GM21786 (cell line): Measurements from ENCODE around the gene REEP3.
A peak's percentile ranks its signal among the peaks of the same experiment; 100 is the strongest.
"Not testable (repeated sequence)": the region's sequence is repeated elsewhere in the genome, so short reads cannot be mapped to it uniquely, and the experiment has no call there.

ENCODE experiments used
- ATAC-seq: cut with Tn5 transposase; IDR thresholded peaks from one replicate; pipeline ENCODE4 v1.9.1; 2021; ENCODE audit not compliant: unreplicated experiment

The REEP3 gene, protein sequence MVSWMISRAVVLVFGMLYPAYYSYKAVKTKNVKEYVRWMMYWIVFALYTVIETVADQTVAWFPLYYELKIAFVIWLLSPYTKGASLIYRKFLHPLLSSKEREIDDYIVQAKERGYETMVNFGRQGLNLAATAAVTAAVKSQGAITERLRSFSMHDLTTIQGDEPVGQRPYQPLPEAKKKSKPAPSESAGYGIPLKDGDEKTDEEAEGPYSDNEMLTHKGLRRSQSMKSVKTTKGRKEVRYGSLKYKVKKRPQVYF

DNA sequence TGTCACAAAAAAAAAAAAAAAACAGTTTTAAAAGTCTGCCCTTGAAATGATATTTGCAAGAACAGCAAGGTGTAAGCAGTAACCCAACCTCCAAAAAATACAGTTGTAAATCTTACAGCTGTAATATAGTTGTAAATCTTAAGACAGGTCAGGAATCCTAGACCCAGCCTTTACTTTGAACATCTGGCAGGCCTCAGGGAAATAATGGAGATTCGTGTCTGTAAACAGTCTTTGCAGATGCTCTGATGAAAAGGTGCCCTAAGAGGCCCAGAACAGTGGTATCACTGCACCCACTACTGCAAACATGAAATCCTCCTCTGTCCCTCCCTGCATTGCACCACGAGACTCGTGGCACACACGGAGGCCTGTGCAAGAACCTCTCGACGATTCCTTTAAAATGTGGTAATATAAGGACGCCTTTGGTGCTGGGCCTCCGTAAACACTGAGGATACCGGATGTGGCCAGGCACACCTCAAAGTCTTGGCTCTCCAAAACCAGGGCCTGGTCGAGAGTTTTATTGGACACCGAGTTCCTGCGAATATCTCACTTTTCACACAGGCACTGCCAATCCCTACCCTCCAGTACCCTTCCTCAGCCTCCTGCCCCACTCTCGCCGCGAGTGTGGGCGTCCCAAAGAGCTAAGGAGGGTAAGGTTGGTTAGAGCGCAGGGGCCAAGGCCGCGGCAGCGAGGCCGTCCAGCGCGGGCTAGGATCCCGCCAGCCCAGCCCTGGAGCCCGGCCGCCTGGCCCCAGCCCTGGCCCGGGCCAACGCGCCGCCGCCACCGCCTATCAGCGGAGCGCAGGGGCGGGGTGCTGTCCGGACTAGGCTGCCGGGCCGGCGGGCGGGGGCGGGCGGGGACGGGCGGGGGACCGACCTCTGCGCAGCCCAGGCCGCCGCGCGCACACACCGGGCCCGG lies at the start of gene REEP3:
Gene REEP3, plus strand, starts transcription at position 902 of the 916 bp plus-strand sequence. CDS start 145 bp downstream, outside the sequence.
- peak; percentile 64 for ATAC-seq

DNA sequence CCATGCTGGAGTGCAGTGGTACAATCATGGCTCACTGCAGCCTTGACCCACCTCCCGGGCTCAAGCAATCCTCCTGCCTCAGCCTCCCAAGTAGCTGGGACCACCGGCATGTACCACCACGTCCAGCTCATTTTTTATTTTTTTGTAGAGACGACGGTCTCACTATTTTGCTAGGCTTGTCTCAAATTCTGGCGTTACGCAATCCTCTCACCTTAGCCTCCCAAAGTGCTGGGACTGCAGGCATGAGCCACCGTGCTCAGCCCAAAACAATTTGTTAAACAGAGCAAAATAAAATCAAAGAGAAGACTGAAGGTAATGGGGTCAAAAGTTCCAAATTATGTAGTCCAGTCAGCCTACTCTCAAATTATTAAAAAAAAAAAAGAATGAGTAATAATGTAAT lies 46.7 kb upstream of the REEP3 start:
- no peak for ATAC-seq

DNA sequence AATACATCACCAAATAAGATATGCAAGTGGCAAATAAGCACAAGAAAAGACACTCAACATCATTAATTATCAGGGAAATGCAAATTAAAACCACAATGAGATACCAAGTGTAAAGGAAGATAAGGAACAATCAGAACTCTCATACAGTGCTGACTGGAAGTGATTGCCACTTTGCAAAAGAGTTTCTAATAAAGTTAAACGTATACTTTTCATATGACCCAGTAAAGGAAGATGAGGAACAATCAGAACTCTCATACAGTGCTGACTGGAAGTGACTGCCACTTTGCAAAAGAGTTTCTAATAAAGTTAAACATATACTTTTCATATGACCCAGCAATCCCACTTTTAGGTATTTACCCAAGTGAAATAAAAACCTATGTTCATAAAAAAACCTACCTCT lies 43.3 kb upstream of the REEP3 start:
- no peak for ATAC-seq

DNA sequence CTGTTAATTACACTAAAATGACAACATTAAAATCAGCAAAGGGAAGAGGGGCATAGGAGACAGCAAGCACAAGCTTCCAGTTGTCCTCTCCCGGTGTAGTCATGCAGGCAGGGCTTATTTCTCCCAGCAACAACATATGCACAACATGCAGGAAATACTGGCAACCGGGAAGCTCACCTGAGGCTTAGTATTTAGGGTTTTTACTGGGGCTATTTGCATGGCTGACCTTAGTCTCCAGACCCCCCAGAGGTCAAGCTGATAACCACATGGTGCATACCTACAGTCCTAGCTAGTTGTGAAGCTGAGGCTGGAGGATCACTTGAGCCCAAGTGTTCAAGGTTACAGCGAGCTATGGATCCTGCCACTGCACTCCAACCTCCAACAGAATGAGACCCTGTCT lies 42.6 kb upstream of the REEP3 start:
- ATAC-seq, result no peak

DNA sequence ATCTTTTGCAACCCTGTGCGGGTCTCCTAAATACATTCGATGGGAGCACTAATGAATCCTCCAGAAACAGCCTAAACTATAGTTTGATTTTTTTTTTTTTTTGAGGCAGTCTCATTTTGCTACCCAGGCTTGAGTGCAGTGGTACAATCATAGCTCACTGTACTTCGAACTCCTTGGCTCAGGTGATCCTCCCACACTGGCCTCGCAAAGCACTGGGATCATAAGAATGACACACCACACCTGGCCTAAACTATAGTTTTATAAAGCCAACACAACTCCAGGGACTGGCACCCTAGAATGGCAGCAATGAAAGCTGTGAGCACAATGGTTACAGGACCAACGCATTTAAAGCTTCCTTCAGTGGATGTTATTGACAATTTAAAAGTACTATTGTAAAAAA lies 41.0 kb upstream of the REEP3 start:
- no peak for ATAC-seq

DNA sequence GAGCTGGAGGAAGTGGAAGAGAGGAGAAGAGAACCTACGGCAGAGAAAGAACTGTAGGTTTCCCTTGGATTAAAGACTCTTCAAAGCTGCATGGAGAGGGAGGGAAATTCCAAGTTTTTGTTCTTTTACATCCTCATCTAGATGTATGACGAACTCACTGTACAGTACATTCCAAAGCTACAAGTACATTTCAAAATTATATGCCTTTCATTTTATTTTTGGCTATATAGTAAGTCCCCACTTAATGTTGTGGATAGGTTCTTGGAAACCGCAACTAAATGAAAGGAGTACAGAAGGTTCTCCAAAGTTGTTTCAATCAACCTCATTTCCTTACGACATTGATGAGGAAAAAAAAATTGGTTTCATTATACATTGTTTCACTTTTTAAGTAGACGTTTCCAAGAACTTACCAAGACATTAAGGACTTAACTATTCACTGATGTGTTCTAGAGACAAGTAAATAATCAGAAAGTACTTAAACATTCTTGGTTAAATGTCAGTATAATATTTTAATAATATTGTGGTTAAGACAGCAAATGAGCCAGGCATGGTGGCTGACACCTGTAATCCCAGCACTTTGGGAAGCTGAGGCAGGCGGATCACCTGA lies 39.3 kb upstream of the REEP3 start:
- no peak for ATAC-seq

DNA sequence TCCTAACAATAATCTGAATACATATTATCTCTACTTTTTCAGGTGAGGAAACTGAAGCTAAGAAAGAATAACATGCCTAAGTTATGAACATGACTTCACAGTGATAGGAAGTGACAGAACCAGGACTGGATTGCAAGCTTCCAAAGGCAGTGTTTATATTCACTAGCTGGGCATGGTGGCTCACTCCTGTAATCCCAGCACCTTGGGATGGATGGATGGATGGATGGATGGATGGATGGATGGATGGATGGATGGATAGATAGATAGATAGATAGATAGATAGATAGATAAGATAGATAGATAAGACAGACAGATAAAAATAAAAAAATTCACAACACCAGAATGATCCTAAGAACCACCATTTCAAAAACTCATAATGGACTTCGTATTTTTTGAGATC lies 37.2 kb upstream of the REEP3 start:
- ATAC-seq, result no peak

DNA sequence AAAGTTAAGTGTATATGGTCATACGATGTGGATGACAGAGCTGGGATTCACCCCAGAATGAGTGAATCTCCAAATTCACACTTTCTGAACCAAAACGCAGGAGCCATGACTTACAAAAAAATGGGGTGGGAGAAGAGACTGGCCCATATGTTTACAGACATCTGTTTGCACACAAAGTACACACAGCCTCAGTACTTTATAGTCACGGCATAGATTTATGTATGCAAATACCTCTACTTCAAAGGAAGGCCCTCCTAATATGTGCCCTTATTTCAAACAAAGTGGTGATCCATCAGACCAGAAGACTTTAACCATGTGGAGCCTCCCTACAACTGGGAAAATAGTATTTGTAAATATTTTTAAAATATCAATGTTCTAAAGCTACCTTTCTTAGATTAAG lies 33.2 kb upstream of the REEP3 start:
- no peak for ATAC-seq

DNA sequence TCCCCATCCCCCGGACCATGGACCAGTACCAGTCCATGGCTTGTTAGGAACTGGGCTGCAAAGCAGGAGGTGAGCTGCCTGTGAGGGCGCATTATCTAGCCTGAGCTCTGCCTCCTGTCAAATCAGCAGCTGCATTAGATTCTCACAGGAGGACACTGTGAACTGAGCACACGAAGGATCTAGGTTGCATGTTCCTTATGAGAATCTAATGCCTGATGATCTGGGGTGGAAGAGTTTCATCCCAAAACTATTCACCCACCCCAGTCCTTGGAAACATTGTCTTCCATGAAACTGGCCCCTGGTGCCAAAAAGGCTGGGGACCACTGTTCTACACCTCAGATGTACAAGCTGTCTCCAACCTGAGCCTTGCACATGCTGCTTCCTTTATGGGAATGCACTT lies 31.4 kb upstream of the REEP3 start:
- ATAC-seq, result no peak

DNA sequence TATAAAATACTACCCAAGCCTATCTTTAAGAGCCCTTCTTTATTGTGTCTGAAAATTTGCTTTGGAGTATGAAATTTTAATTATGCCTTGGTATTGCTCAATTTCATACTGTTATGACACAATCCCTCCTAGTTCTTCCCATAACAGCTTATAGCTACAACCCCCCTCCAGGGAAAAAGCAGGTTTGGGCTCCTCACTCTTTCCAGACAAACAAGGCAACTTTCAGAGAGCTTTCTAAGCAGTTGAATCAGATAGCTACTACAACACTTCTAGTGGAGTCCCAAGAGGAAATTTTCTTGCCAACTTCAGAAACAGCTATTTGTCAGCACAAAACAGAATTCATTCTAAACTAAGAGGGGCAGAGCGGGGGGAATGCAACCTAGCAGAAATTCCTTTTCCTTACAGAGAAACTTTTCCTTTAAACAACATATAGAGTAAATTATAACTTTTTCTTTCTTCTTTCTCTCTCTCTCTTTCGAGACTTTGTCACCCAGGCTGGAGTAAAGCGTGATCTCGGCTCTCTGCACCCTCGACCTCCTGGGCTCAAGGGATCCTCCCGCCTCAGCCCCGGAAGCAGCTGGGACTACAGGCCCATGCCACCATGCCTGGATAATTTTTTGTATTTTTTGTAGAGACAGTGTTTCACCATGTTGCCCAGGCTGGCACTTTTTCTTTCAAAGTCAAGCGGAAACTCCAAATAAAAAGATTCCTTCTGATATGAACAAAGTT lies 29.4 kb upstream of the REEP3 start:
- no peak for ATAC-seq

DNA sequence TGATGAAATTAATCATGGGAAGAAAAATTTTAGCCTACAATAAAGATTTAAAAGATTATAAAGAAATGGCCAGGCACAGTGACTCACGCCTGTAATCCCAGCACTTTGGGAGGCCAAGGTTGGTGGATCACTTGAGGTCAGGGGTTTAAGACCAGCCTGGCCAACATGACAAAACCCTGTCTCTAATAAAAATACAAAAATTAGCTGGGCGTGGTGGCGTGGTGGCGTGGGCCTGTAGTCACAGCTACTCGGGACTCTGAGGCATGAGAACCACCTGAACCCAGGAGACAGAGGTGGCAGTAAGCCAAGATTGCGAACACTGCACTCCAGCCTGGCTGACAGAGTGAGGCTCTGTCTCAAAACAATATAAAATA lies 28.9 kb upstream of the REEP3 start:
- ATAC-seq, result not testable (repeated sequence)

DNA sequence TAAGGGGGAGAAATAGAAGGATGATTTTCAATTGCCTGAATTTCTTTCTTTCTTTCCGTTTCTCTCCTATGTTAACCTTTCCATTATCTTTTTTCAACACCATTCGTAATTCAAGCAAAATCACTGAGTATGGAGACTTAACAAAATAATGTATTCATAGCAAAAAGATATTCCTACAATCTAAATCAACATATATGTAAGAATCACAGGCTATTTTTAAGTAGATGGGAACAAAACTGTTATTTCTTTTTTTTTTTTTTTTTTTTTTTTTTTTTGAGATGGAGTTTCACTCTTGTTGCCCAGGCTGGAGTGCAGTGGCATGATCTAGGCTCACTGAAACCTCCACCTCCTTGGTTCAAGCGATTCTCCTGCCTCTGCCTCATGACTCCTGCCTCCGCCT lies 28.2 kb upstream of the REEP3 start:
- no peak for ATAC-seq

DNA sequence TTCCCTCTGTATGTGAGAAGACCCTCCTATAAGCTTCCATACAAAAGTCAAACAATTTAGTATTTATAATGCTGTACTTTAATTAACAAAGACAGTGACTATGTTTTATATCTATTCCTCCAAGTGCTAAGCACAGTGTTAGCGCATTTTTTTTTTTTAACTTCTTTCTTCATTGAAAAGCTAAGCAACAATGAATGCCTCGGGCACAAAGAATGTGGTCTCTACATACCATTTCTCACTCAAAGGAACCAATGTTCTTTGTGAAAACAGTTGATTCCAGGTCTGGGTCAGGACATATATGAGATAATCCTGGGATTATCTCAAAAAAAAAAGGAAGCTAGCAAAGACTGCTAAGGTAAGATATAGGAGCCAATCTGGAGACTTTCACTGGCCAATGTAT lies 26.2 kb upstream of the REEP3 start:
- no peak for ATAC-seq

DNA sequence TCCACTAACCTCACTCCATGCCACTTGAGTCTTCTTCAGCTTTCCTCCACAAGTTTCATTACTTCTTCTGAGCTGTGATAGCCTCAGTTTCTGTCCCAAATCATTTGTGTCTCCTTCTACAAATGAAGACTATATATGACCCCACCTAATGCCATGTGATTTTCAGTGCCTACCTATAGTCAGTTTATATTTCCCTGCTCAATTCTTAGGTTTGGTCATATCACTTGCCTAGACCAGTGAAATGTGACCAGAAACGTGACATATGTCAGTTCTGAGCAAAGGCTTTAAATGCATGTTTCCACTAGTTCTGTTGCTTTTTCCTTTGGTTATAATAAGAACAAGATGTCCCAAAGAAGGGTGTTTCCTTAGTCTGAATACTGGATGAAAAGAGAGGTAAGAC lies 24.6 kb upstream of the REEP3 start:
- no peak for ATAC-seq

DNA sequence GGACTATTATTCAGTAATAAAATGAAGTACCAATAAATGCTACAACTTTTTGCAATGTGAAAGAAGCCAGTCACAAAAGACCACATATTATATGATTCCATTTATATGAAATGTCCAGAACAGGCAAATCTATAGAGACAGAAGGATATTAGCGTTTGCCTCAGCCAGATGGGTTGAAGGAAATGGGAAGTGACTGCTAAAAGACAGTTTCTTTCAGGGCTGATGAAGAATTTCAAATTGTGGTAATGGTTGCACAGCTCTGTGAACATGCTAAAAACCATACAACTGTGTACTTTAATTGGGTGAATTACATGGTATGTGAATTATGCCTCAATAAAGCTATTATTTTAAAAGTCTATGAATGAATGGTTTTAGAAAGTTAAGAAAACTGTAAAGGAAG lies 23.9 kb upstream of the REEP3 start:
- no peak for ATAC-seq

DNA sequence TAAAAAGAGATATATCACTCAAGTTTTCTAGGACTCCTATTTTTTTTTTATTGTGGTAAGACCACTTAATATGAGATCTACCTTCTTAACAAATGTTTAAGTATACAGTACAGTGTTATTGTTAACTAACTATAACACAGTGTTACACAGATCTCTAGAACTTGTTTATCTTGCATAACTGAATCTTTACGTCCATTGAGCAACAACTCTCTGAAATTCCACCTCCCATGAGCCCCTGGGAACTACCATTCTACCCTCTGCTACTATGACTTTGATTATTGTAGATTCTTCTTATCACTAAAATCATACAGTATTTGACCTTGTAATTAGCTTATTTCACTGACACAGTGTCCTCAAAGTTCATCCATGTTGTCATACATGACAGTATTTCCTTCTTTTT lies 22.5 kb upstream of the REEP3 start:
- ATAC-seq, result no peak

DNA sequence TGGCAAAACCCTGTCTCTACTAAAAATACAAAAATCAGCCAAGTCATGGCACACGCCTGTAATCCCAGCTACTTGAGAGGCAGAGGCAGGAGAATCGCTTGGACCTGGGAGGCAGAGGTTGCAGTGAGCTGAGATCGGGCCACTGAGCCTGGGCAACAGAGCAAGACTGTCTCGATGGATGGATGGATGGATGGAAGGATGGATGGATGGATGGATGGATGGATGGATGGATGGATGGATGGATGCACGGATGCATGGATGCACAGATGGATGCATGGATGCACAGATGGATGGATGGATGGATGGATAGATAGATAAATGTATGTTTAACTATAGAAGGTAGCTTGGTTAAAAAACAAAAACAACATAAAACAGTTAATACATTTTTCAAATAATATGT lies 20.6 kb upstream of the REEP3 start:
- not testable (repeated sequence) for ATAC-seq

DNA sequence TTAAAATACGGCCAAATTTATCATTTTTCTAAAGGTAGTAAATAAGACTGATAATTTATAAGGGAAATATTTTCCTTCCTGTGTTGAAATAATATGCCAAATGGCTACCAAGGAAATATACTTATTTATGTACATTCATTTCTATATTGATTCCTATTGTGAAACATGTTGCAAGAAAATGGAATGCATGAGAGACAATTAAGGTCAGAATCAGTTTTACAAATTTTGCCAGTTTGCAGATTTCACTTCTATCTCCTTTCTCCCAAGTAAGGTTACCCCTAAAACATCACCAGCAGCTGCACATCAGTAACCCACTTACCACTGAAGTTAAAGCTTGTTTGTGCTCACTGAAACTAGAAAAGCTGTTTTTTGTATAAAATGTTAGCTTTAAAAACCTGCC lies 19.2 kb upstream of the REEP3 start:
- ATAC-seq, result no peak

DNA sequence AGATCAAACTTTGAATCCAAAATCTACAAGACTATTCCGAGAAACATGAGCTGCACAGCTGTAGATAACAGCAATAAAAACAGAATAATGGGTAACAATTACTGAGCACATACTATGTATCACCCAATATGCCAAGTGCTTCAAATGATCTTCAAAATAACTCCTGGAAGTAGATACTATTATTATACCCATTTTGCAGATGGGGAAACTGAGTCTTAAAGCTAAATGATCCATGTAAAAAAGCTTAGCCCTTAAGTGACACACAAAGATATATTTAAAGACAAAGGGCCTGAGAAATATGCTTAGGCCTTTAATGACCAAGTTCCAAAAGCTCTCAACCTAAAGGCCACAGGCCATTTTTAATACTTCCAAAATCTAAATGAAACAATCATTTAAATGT lies 18.4 kb upstream of the REEP3 start:
- ATAC-seq, result no peak

DNA sequence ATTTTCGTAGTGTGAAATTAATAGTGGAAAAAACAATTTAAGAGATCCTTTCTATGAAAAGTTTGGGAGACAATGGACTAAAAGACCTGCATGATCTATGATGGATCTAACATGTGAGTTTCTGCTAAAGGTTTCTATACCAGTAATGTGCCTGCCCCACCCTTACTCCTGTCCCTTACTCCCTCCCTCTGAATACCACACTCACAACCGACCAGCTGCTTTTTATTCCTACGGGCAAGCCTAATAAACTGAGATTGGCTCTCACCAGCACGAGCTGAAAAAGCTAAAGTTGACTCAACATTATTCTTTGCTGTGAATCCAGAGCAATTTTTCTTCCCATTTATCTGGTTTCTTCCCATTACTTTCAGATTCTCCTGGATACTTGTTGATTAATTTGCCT lies 17.8 kb upstream of the REEP3 start:
- ATAC-seq, result no peak

DNA sequence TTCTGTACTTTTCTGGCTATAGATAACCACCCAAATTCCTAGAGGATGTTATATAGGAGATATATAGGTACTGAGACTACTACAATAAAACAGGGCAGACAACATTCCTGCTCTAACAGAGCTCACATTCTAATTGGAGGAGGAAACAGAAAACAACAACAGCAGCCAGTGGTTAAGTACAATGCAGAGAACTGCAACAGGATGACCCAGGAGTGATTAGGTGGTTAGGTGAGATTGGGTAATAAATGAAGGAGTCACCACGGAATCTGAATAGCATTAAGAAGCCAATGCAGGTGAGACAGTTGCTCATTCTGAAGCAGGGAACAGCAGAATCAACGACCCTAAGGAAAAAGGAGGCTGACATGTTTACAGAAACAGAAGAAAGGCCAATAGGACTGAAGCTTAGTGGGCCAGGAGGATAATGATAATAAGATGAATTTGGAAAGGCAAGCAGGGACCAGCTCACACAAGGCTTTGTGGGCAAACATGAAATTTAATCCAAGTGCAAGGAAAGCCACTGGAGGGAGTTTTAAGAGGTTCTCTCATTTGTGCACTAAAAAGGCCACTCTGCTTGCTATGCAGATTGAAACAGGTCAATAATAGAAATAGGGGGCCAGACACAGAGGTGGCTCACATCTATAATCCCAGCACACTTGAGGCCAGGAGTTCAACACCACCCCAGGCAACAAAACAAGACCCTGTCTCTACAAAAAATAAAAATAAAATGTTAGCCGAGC lies 16.9 kb upstream of the REEP3 start:
- no peak for ATAC-seq
